Measurements from ENCODE around the gene KANTR.
A peak's percentile ranks its signal among the peaks of the same experiment; 100 is the strongest.

KANTR gene

GRCh38 chrX:53093748-53094581, at the start of gene KANTR:
TSS of gene KANTR (plus strand) at chrX:53094142. CDS start at chrX:53124273, 30,131 bp downstream.
- DNase-seq, result peak; percentile 81

- no peak for DNase-seq
Measured at GRCh38 chrX:53044995-53045394, 48.9 kb upstream of the KANTR start.

- DNase-seq, result no peak
Measured at GRCh38 chrX:53047228-53047627, 46.7 kb upstream of the KANTR start.

- DNase-seq, result peak; percentile 5
Measured at GRCh38 chrX:53048169-53049126, 45.5 kb upstream of the KANTR start, which contains the start of gene GPR173. TSS of gene GPR173 (plus strand) at chrX:53048789. CDS start at chrX:53076622, 27,833 bp downstream.

GRCh38 chrX:53049127-53049517, 44.8 kb upstream of the KANTR start:
- DNase-seq, result no peak

GRCh38 chrX:53050841-53051240, 43.1 kb upstream of the KANTR start:
- DNase-seq, result no peak

GRCh38 chrX:53055244-53055849, 38.6 kb upstream of the KANTR start:
- DNase-seq, result no peak

- DNase-seq, result no peak
Measured at GRCh38 chrX:53056292-53056691, 37.6 kb upstream of the KANTR start.

- no peak for DNase-seq
Measured at GRCh38 chrX:53065104-53065503, 28.8 kb upstream of the KANTR start.

- DNase-seq, result no peak
Measured at GRCh38 chrX:53071064-53071463, 22.9 kb upstream of the KANTR start.

- DNase-seq, result peak; percentile 25
Measured at GRCh38 chrX:53071604-53072417, 22.1 kb upstream of the KANTR start.

- DNase-seq, result no peak
Measured at GRCh38 chrX:53072418-53073114, 21.4 kb upstream of the KANTR start.

GRCh38 chrX:53073115-53073586, 20.8 kb upstream of the KANTR start:
- DNase-seq, result no peak

GRCh38 chrX:53075011-53075410, 18.9 kb upstream of the KANTR start:
- no peak for DNase-seq

GRCh38 chrX:53076671-53077070, 17.3 kb upstream of the KANTR start:
- no peak for DNase-seq

- DNase-seq, result no peak
Measured at GRCh38 chrX:53077207-53078197, 16.4 kb upstream of the KANTR start.

- DNase-seq, result no peak
Measured at GRCh38 chrX:53078943-53079342, 15.0 kb upstream of the KANTR start.

- DNase-seq, result no peak
Measured at GRCh38 chrX:53080628-53081580, 13.0 kb upstream of the KANTR start.

Data from NCI-H1048 (cell line).